HL-60 (cell line): ENCODE data around the gene USP13.
A peak's percentile ranks its signal among the peaks of the same experiment; 100 is the strongest.

ENCODE experiments used
- DNase-seq, 2 experiments: peaks; one replicate each; pipeline ENCODE4 v3.0.0-alpha.2; 2010 to 2020; ENCODE audit warnings: low read depth in 1 of 2, low spot score in 1 of 2
- H3K27ac ChIP-seq: fragments of 250-450 bp; sonication (Bioruptor Pico); replicated peaks from 2 replicates; pipeline ENCODE4 v1.5.1; 2020; ENCODE audit warnings: mild to moderate bottlenecking, moderate library complexity
- H3K27me3 ChIP-seq: fragments of 250-450 bp; sonication (Bioruptor Pico); 2 replicates; pipeline ENCODE4 v1.5.1; 2021; ENCODE audit warnings: mild to moderate bottlenecking, moderate library complexity; ENCODE audit not compliant: insufficient read depth, poor library complexity, severe bottlenecking
- H3K4me3 ChIP-seq: replicated peaks from 2 replicates; pipeline ENCODE4 v1.5.1; 2011; ENCODE audit warnings: mild to moderate bottlenecking, control low read depth, low read length; ENCODE audit not compliant: insufficient read depth
- GABPA ChIP-seq: IDR thresholded peaks from 2 replicates; pipeline ENCODE4 v1.6.1; 2012; ENCODE audit warnings: low read depth
- POLR2AphosphoS5 ChIP-seq: IDR thresholded peaks from 2 replicates; pipeline ENCODE4 v1.6.1; 2012; ENCODE audit warnings: low read depth
- SPI1 ChIP-seq: IDR thresholded peaks from 2 replicates; pipeline ENCODE4 v1.6.1; 2012; ENCODE audit warnings: low read depth, mild to moderate bottlenecking, borderline replicate concordance
- TF ChIP-seq, protein P1 (sequence below): IDR thresholded peaks from 2 replicates; pipeline ENCODE4 v1.6.1; 2012; ENCODE audit warnings: low read depth; ENCODE audit not compliant: insufficient replicate concordance
- TF ChIP-seq, protein P2 (sequence below): IDR thresholded peaks from one replicate; pipeline ENCODE4 v1.5.1; 2011; ENCODE audit warnings: low read length, control low read depth, inconsistent platforms; ENCODE audit not compliant: insufficient read depth

Gene USP13

DNA sequence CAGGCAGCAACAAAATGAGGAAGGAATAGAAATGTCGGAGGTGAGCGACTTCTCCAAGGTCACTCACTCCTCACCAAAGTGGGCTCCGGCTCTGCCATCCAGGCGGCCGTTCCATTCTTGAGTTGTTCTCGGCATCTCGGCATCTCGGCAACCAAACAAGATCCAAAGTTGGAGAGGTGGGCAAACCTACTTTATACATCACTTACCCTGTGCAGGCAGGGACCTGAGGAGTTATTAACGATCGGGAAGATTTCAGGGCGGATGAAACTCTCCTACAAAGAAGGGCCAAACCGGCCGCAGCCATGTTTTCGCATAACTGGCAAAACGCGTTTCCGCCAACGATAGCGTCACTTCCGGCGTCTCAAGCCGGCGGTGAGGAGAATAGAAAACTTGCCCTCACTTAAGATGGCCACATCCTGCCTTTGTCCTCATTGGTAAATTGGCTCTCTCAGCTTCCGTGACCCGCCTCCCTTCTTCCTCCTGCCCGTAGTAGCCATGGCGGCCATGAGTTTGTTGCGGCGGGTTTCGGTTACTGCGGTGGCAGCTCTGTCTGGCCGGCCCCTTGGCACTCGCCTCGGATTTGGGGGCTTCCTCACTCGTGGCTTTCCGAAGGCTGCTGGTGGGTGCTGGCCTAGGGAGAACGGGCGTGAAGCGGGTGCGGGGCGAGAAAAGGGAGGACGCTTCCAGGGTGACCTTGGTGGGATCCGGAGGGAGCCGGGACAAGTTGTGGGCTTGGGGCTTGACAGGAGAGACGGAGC lies 48.3 kb upstream of the USP13 start, which contains the start of the genes MRPL47 and NDUFB5:
MRPL47 (minus strand) TSS at position 318 of the 758 bp plus-strand sequence; CDS start at position 304, 14 bp downstream.
NDUFB5 (plus strand) TSS at position 474 of the 758 bp plus-strand sequence; CDS start at position 496, 22 bp downstream.
- Histone ChIP-seq H3K27ac (peak within 1 kb of the TSS; percentile 98), H3K4me3 (peak within 1 kb of the TSS; percentile 84), H3K27me3 (no peaks in the 10 kb centered on the region)
- peak; percentile 88 to 96 for DNase-seq
- TF ChIP-seq POLR2AphosphoS5: peak; percentile 93
- TF ChIP-seq SPI1: no peak; the same call in 1 of the 2 replicates
- TF ChIP-seq, protein P1, sequence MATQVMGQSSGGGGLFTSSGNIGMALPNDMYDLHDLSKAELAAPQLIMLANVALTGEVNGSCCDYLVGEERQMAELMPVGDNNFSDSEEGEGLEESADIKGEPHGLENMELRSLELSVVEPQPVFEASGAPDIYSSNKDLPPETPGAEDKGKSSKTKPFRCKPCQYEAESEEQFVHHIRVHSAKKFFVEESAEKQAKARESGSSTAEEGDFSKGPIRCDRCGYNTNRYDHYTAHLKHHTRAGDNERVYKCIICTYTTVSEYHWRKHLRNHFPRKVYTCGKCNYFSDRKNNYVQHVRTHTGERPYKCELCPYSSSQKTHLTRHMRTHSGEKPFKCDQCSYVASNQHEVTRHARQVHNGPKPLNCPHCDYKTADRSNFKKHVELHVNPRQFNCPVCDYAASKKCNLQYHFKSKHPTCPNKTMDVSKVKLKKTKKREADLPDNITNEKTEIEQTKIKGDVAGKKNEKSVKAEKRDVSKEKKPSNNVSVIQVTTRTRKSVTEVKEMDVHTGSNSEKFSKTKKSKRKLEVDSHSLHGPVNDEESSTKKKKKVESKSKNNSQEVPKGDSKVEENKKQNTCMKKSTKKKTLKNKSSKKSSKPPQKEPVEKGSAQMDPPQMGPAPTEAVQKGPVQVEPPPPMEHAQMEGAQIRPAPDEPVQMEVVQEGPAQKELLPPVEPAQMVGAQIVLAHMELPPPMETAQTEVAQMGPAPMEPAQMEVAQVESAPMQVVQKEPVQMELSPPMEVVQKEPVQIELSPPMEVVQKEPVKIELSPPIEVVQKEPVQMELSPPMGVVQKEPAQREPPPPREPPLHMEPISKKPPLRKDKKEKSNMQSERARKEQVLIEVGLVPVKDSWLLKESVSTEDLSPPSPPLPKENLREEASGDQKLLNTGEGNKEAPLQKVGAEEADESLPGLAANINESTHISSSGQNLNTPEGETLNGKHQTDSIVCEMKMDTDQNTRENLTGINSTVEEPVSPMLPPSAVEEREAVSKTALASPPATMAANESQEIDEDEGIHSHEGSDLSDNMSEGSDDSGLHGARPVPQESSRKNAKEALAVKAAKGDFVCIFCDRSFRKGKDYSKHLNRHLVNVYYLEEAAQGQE: peak; percentile 72
- peak; percentile 94 for TF ChIP-seq GABPA
- TF ChIP-seq, protein P2, sequence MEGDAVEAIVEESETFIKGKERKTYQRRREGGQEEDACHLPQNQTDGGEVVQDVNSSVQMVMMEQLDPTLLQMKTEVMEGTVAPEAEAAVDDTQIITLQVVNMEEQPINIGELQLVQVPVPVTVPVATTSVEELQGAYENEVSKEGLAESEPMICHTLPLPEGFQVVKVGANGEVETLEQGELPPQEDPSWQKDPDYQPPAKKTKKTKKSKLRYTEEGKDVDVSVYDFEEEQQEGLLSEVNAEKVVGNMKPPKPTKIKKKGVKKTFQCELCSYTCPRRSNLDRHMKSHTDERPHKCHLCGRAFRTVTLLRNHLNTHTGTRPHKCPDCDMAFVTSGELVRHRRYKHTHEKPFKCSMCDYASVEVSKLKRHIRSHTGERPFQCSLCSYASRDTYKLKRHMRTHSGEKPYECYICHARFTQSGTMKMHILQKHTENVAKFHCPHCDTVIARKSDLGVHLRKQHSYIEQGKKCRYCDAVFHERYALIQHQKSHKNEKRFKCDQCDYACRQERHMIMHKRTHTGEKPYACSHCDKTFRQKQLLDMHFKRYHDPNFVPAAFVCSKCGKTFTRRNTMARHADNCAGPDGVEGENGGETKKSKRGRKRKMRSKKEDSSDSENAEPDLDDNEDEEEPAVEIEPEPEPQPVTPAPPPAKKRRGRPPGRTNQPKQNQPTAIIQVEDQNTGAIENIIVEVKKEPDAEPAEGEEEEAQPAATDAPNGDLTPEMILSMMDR: no peak

DNA sequence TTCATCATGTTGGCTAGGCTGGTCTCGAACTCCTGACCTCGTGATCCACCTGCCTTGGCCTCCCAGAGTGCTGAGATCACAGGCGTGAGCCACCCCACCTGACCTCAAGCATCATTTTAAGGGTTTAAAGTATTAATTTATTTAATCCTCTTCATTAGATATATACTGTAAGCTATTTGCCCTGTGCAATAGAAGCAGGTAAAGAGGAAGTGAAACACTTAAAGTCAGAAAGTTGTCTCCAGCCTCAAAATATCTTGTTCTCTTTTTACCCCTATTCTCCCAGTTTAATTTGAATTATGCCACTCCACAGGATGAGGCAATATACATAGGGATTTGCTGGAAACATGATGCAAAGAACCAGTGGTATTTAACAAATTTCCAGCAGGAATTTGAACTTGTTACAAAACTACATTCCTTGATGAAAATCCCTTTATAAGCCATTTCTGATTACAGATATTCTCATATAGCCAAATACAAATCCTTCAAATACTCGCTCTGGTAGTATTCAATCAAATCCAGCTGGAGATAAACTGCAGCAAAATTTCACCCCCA lies 46.2 kb upstream of the USP13 start:
- Histone ChIP-seq H3K27me3 (no peaks in the 10 kb centered on the region), H3K4me3 (no peak overlapping the region), H3K27ac (no peak overlapping the region)
- no peak for DNase-seq
- TF ChIP-seq POLR2AphosphoS5 (no peak), SPI1 (peak; percentile 85)
- TF ChIP-seq, protein P2: no peak

DNA sequence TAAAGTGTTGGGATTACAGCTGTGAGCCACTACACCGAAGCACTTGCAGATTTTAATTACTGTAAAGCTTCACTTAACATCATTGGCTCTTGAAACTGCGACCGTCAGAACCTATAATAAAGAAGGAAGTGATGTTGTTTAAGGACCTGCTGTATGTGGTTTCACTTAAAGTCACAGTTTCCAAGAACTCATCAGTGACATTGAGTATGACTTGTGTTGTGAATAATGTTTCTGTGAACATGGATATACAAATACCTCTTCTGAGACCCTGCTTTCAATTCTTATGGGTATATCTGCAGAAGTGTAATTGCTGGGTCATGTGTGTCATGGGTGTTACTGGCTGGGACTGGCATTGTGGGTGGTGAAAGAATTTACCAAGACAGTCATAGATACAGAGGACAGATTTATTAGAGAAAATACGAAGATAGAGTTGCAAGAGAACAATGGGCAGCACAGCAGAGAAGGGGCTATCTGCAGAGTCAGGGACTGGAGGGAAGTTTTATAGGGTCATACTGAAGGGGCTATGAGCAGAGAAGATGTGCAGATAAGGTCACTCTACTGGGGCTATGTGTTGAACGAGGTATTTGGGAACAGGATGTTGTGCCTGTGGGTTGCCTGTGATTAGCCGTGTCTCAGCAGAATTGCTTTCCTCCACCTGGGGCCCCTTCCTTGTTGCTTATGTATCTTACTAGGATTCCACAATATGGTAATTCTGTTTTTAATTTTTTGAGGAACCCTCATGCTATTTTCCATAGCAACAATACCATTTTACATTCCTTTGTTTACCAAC lies 43.7 kb upstream of the USP13 start:
- DNase-seq: peak in 1 of 2 experiments; percentile 29
- peak overlapping the region; percentile 19 for H3K27ac ChIP-seq
- TF ChIP-seq GABPA: no peak
- peak; percentile 82; the same call in 1 of the 2 replicates for TF ChIP-seq SPI1
- no peaks in the 10 kb centered on the region for H3K27me3 ChIP-seq
- H3K4me3 ChIP-seq: no peak overlapping the region

DNA sequence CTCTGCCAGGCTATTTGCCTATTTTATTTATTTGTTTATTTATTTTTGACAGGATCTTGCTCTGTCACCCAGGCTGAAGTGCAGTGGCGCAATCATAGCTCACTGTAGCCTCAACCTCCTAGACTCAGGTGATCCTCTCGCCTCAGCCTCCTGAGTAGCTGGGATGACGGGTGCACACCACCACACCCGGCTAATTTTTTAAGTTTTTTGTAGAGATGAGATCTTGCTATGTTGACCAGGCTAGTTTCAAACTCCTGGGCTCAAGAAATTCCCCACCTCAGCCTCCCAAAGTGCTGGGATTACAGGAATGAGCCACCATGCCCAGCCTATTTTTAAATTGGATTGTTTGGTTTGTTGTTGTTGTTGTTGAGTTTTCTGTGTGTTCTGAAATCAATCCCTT lies 42.8 kb upstream of the USP13 start:
- no peak overlapping the region for H3K27ac ChIP-seq
- no peak overlapping the region for H3K4me3 ChIP-seq
- TF ChIP-seq, protein P2: no peak
- TF ChIP-seq POLR2AphosphoS5 (no peak), GABPA (no peak), SPI1 (no peak)
- TF ChIP-seq, protein P1: no peak
- DNase-seq: no peak
- H3K27me3 ChIP-seq: no peaks in the 10 kb centered on the region
